Gastrocnemius medialis (tissue), 4 donors: ENCODE results near the gene SLC35F6. TPM values are rescaled to one million over a fixed set of nuclear protein-coding genes. Genes with fewer than 3 reads are reported as not detected.

Source experiments
- ATAC-seq, 2 donors: fragments of 150-250 bp; one replicate each; pipeline ENCODE4 v1.9.1; 2016
- DNase-seq, 2 donors: peaks; one replicate each; pipeline ENCODE4 v3.0.0-alpha.2; 2019
- H3K27ac ChIP-seq, 4 donors: fragments of 200-600 bp; sonication (generic); 1 replicate in 1 of 4; 2 replicates in 3 of 4; pipeline ENCODE4 v1.5.1; 2016 to 2018; ENCODE audit warnings: mild to moderate bottlenecking in 2 of 4, moderate library complexity in 1 of 4
- H3K27me3 ChIP-seq, 3 donors: fragments of 200-600 bp; sonication (generic) in 2 of 3; 1 replicate in 1 of 3; 2 replicates in 2 of 3; pipeline versions ENCODE4 v1.5.1 to v1.6.0; 2016 to 2019; ENCODE audit warnings: mild to moderate bottlenecking in 1 of 3, moderate library complexity in 1 of 3
- H3K36me3 ChIP-seq, 2 donors: fragments of 200-600 bp; sonication (generic) in 1 of 2; one replicate each; pipeline ENCODE4 v1.5.1; 2017 to 2018
- H3K4me1 ChIP-seq, 2 donors: fragments of 200-600 bp; sonication (generic) in 1 of 2; one replicate each; pipeline ENCODE4 v1.5.1; 2016 to 2017; ENCODE audit warnings: mild to moderate bottlenecking in 2 of 2
- H3K4me3 ChIP-seq, 4 donors: fragments of 200-600 bp; sonication (generic) in 3 of 4; 1 replicate in 1 of 4; 2 replicates in 3 of 4; pipeline ENCODE4 v1.5.1; 2016 to 2019; ENCODE audit warnings: mild to moderate bottlenecking in 2 of 4
- H3K9me3 ChIP-seq, 3 donors: fragments of 200-600 bp; sonication (generic) in 2 of 3; 1 replicate in 1 of 3; 2 replicates in 2 of 3; pipeline ENCODE4 v1.5.1; 2016 to 2019
- CTCF ChIP-seq, 5 experiments: fragments of 450-650 bp in 3 of 5; fragments of 200-600 bp in 2 of 5; sonication (generic) in 2 of 5; IDR thresholded peaks in 4 of 5; conservative IDR thresholded peaks in 1 of 5; 1 replicate in 4 of 5; 2 replicates in 1 of 5; pipeline ENCODE4 v1.5.1; 2016 to 2019; ENCODE audit warnings: antibody characterized with exemption in 5 of 5, mild to moderate bottlenecking in 3 of 5, moderate library complexity in 3 of 5
- POLR2A ChIP-seq, 2 donors: fragments of 450-650 bp; IDR thresholded peaks; one replicate each; pipeline ENCODE4 v1.6.1; 2017; ENCODE audit warnings: antibody characterized with exemption in 2 of 2, mild to moderate bottlenecking in 2 of 2, moderate library complexity in 2 of 2
- in situ Hi-C, 4 donors: fragments of 200-750 bp; cut with MboI; loops; one replicate each; pipeline versions ENCODE4 v1.15.0 to v1.8.0; 2017; ENCODE audit warnings: low sequenced_read_pairs in 4 of 4
- intact Hi-C: fragments of 100-400 bp; cut with DNase I; formaldehyde crosslinking; loops from one replicate; pipeline ENCODE4 v1.15.1; 2023; ENCODE audit warnings: low total_unique reads
- total RNA-seq, 4 donors: library from RNA; depleted of rRNA; stranded (reverse); fragments of >200 nt; gene quantifications; one replicate each; pipeline versions ENCODE4 v1.1.0 to v1.2.3, GENCODE V29; 2016

Gene SLC35F6
- total RNA-seq, 4 donors from 2014 or later, result 37.8 to 54.5 (median 45.9) TPM

- ATAC-seq, result no peak
- H3K36me3 ChIP-seq, result no peaks in the 10 kb centered on the region
Observed at GRCh38 chr2:26735097-26735496, 29.0 kb upstream of the SLC35F6 start.

GRCh38 chr2:26735883-26736588 is 28.0 kb upstream of the SLC35F6 start:
- H3K27ac ChIP-seq, result no peak overlapping the region
- H3K9me3 ChIP-seq, result no peaks in the 10 kb centered on the region
- ATAC-seq (peak in 1 of 2 donors; percentile 37), DNase-seq (no peak)
- no peak for TF ChIP-seq CTCF (IDR thresholded peaks at IDR 0.05 in 4 of 5, conservative IDR thresholded peaks at IDR 0.05 in 1 of 5)
- no peak for TF ChIP-seq POLR2A (IDR thresholded peaks at IDR 0.05)
- in situ Hi-C loops (loop anchor here in 1 of 4 donors (5.0 kb wide), 1 partner anchor 134 kb away; no protein-coding TSS in a partner anchor), intact Hi-C loops (no loop called here)
- no peak overlapping the region for H3K4me3 ChIP-seq
- H3K4me1 ChIP-seq, result no peaks in the 10 kb centered on the region
- no peaks in the 10 kb centered on the region for H3K36me3 ChIP-seq
- H3K27me3 ChIP-seq, result no peaks in the 10 kb centered on the region

More at GRCh38 chr2:26735097-26735496, 29.0 kb upstream of the SLC35F6 start:
- in situ Hi-C loops, result loop anchor here in 1 of 4 donors (5.0 kb wide), 1 partner anchor 133 kb away; no protein-coding TSS in a partner anchor
- DNase-seq, result no peak
- Histone ChIP-seq H3K9me3 (no peaks in the 10 kb centered on the region), H3K4me1 (no peaks in the 10 kb centered on the region), H3K4me3 (no peak overlapping the region), H3K27me3 (no peaks in the 10 kb centered on the region), H3K27ac (no peak overlapping the region)
- TF ChIP-seq POLR2A (IDR thresholded peaks at IDR 0.05) (no peak), CTCF (IDR thresholded peaks at IDR 0.05 in 4 of 5, conservative IDR thresholded peaks at IDR 0.05 in 1 of 5) (no peak)
- intact Hi-C loops, result no loop called here

GRCh38 chr2:26737221-26737620 is 26.9 kb upstream of the SLC35F6 start:
- H3K9me3 ChIP-seq, result no peaks in the 10 kb centered on the region
- no peak for DNase-seq
- no peaks in the 10 kb centered on the region for H3K36me3 ChIP-seq
- intact Hi-C loops (no loop called here), in situ Hi-C loops (loop anchor here in 1 of 4 donors (5.0 kb wide), 1 partner anchor 135 kb away; no protein-coding TSS in a partner anchor)
- TF ChIP-seq CTCF (IDR thresholded peaks at IDR 0.05 in 4 of 5, conservative IDR thresholded peaks at IDR 0.05 in 1 of 5), result no peak
- TF ChIP-seq POLR2A (IDR thresholded peaks at IDR 0.05), result no peak
- no peak overlapping the region for H3K4me3 ChIP-seq
- H3K4me1 ChIP-seq, result peaks cover 0 to 3% of the 10 kb centered on the region in 2 donors
- H3K27me3 ChIP-seq, result no peaks in the 10 kb centered on the region
- no peak overlapping the region for H3K27ac ChIP-seq
- no peak for ATAC-seq

- in situ Hi-C loops (loop anchor here in 1 of 4 donors (5.0 kb wide), 1 partner anchor 136 kb away; no protein-coding TSS in a partner anchor), intact Hi-C loops (no loop called here)
- H3K36me3 ChIP-seq, result no peaks in the 10 kb centered on the region
- H3K4me1 ChIP-seq, result peaks cover 0 to 8% of the 10 kb centered on the region in 2 donors
- no peak for ATAC-seq
- TF ChIP-seq CTCF (IDR thresholded peaks at IDR 0.05 in 4 of 5, conservative IDR thresholded peaks at IDR 0.05 in 1 of 5) (no peak), POLR2A (IDR thresholded peaks at IDR 0.05) (no peak)
- no peak overlapping the region for H3K4me3 ChIP-seq
- DNase-seq, result no peak
- no peaks in the 10 kb centered on the region for H3K9me3 ChIP-seq
- H3K27me3 ChIP-seq, result no peaks in the 10 kb centered on the region
- no peak overlapping the region for H3K27ac ChIP-seq
Observed at GRCh38 chr2:26738481-26738880, 25.6 kb upstream of the SLC35F6 start.
